Kidney (tissue), 14 donors: ENCODE data around the gene GBP6. TPM values are rescaled to one million over a fixed set of nuclear protein-coding genes. Genes with fewer than 3 reads are reported as not detected.
A peak's percentile ranks its signal among the peaks of the same experiment; 100 is the strongest.
"Not testable (repeated sequence)": the region's sequence is repeated elsewhere in the genome, so short reads cannot be mapped to it uniquely, and the experiment has no call there.

Experiments used
- DNase-seq, 5 donors: peaks; one replicate each; pipeline ENCODE4 v3.0.0-alpha.2; 2013 to 2020
- FAIRE-seq: peaks from 2 replicates; lab custom pipeline; 2012; peaks lifted over from hg19 to GRCh38; lab: Jason Lieb, UNC
- H3K27ac ChIP-seq, 2 donors: one replicate each; pipeline ENCODE4 v1.7.0; 2013; ENCODE audit warnings: low read depth in 2 of 2, low read length in 2 of 2, inconsistent platforms in 1 of 2
- H3K27me3 ChIP-seq: one replicate; pipeline ENCODE4 v1.7.1; 2013; ENCODE audit warnings: low read length, inconsistent platforms; ENCODE audit not compliant: control insufficient read depth, insufficient read depth
- H3K36me3 ChIP-seq, 3 donors: one replicate each; pipeline versions ENCODE4 v1.7.0 to v1.7.1; 2013; ENCODE audit warnings: low read length in 3 of 3, control low read depth in 1 of 3, inconsistent platforms in 1 of 3; ENCODE audit not compliant: insufficient read depth in 3 of 3, control insufficient read depth in 2 of 3
- H3K4me1 ChIP-seq, 3 donors: one replicate each; pipeline versions ENCODE4 v1.7.0 to v1.7.1; 2013; ENCODE audit warnings: low read length in 3 of 3, inconsistent platforms in 1 of 3, low read depth in 1 of 3; ENCODE audit not compliant: control insufficient read depth in 2 of 3, insufficient read depth in 2 of 3
- H3K4me3 ChIP-seq, 3 donors: one replicate each; pipeline versions ENCODE4 v1.7.0 to v1.8.1; 2013; ENCODE audit warnings: low read length in 3 of 3, control low read depth in 1 of 3, inconsistent platforms in 1 of 3
- H3K9ac ChIP-seq, 3 donors: one replicate each; pipeline versions ENCODE4 v1.7.0 to v1.7.1; 2013; ENCODE audit warnings: low read length in 3 of 3, control low read depth in 1 of 3, inconsistent platforms in 1 of 3
- H3K9me3 ChIP-seq, 3 donors: one replicate each; pipeline versions ENCODE4 v1.7.0 to v1.7.1; 2013; ENCODE audit warnings: low read length in 3 of 3, control low read depth in 1 of 3, inconsistent platforms in 1 of 3; ENCODE audit not compliant: control insufficient read depth in 2 of 3, insufficient read depth in 1 of 3
- CTCF ChIP-seq: IDR thresholded peaks from 3 replicates; pipeline ENCODE4 v1.5.1; 2012; ENCODE audit warnings: mild to moderate bottlenecking, moderate library complexity, borderline replicate concordance; ENCODE audit not compliant: insufficient read depth; ENCODE audit errors: extremely low read depth
- intact Hi-C: fragments of 100-400 bp; cut with DNase I; formaldehyde crosslinking; loops from one replicate; pipeline ENCODE4 v1.11.1; 2022
- polyA plus RNA-seq: library from polyadenylated mRNA; stranded (reverse); fragments of 350-450 nt; fragmentation: Illumina TruSeq; extraction: RNeasy Lipid Tissue Mini Kit (QIAGEN cat#74804); gene quantifications from one replicate; pipeline ENCODE4 v1.2.3, GENCODE V29; 2014; ENCODE audit warnings: low read depth, low replicate concordance; ENCODE audit not compliant: insufficient read depth
- total RNA-seq: library from RNA; stranded (reverse); fragmentation: NEBNext Ultra II Directional; extraction: Animal tissue kit (Norgen Biotek cat#: 25700); gene quantifications from one replicate; pipeline ENCODE4 v1.2.1, GENCODE V29; 2021
- donor health status: control.
- donor health status: control.
- donor health status: control.
- donor health status: control.
- donor health status: control.
- donor health status: DM: yes; HTN: yes; CAD: no.
- donor health status: Normal renal cell carcinoma (clear cell type).

The GBP6 gene
- total and polyA plus RNA-seq, 2 donors from 2014 or later: not detected

DNA sequence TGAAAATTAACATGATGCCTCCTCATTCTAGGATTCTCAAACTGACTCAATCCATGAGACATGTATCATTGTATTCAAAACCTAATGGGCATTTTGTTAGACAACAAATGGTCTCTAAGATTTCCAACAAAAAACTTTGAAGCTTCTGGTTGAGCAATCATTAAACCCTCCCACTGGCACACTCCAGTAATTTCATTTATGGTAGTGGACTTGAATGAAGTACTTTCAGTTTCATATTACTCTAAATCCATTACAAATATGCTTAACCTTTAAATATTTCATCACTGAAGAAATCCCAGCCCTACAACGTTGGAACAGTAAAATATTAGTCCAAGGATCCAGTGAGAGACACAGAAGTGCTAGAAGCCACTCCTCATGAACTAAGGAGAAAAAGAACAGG is 43.5 kb downstream of the GBP6 start:
- H3K27ac ChIP-seq: peak overlapping the region; percentile 12 to 84
- TF ChIP-seq CTCF: no peak
- H3K4me1 ChIP-seq: no peaks in the 10 kb centered on the region
- peak overlapping the region in 2 of 3 donors; percentile 16 to 73 for H3K9ac ChIP-seq
- H3K4me3 ChIP-seq: peak overlapping the region in 2 of 3 donors; percentile 50 to 81
- H3K27me3 ChIP-seq: no peaks in the 10 kb centered on the region
- FAIRE-seq (peak; percentile 92), DNase-seq (peak in 2 of 5 donors; percentile 32 to 37)
- intact Hi-C loops: no loop called here
- no peaks in the 10 kb centered on the region for H3K9me3 ChIP-seq
- H3K36me3 ChIP-seq: no peaks in the 10 kb centered on the region

- H3K27me3 ChIP-seq, FAIRE-seq, DNase-seq, H3K36me3 ChIP-seq, H3K4me1 ChIP-seq, intact Hi-C loops, H3K9me3 ChIP-seq: not testable (repeated sequence)
- Histone ChIP-seq H3K27ac (peak overlapping the region; percentile 12 to 84), H3K9ac (peak overlapping the region in 2 of 3 donors; percentile 16 to 73), H3K4me3 (peak overlapping the region in 2 of 3 donors; percentile 50 to 81)
Observed at GRCh38 chr1:89407768-89408167, 43.9 kb downstream of the GBP6 start.

DNA sequence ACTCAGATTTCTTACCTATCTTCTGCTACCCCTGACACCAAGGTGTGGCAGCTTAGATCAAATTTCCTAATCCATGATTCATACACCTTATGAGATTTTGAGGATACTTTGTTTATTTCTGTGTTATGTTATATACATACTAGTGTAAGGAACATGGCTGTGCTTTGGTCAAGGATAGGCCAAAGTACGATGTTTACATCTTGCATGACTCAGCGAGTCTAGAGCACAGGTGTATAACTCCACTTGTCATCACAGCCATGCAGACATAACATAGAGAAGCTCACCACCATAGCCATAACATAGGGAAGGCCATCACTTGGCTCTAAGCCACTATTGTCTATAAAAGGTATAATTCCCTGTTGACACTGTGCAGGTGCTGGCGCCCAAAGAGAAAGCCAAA is 61.2 kb downstream of the GBP6 start:
- no peaks in the 10 kb centered on the region for H3K9me3 ChIP-seq
- intact Hi-C loops: no loop called here
- TF ChIP-seq CTCF: no peak
- no peak for DNase-seq
- no peak overlapping the region for H3K9ac ChIP-seq
- H3K27ac ChIP-seq: no peak overlapping the region
- FAIRE-seq: no peak
- H3K4me3 ChIP-seq: no peak overlapping the region
- H3K4me1 ChIP-seq: no peaks in the 10 kb centered on the region
- no peaks in the 10 kb centered on the region for H3K36me3 ChIP-seq
- H3K27me3 ChIP-seq: no peaks in the 10 kb centered on the region

GRCh38 chr1:89429062-89429461 is 65.2 kb downstream of the GBP6 start:
- no peak overlapping the region for H3K9ac ChIP-seq
- FAIRE-seq: no peak
- H3K9me3 ChIP-seq: no peaks in the 10 kb centered on the region
- intact Hi-C loops: no loop called here
- no peaks in the 10 kb centered on the region for H3K4me1 ChIP-seq
- H3K27ac ChIP-seq: no peak overlapping the region
- no peaks in the 10 kb centered on the region for H3K36me3 ChIP-seq
- no peak for TF ChIP-seq CTCF
- no peak overlapping the region for H3K4me3 ChIP-seq
- H3K27me3 ChIP-seq: no peaks in the 10 kb centered on the region
- DNase-seq: peak in 2 of 5 donors; percentile 5

DNA sequence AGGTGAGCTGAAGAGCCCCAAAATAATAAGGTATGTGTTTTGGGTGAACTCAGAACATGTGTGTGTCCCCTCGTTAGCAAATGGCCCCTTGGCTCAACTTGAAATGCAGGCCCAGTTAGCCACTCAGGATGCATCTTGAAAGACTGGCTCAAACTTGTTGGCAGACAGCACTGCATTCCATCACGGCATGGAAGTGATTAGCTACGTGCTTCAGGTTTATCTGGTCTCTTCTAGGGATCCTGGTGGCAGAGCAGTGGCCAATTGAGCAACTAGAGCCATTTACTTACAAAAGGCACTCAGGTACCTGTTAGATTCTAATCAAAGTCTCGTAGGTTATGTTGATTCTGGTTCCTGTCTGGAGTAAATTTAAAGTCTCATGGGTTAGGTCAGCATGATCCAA is 65.8 kb downstream of the GBP6 start:
- intact Hi-C loops, DNase-seq, H3K9me3 ChIP-seq, FAIRE-seq, H3K27ac ChIP-seq, H3K4me3 ChIP-seq, H3K9ac ChIP-seq, H3K36me3 ChIP-seq, H3K4me1 ChIP-seq, H3K27me3 ChIP-seq: not testable (repeated sequence)
